ENCODE data around the gene B2M. TPM values are rescaled to one million over a fixed set of nuclear protein-coding genes. Genes with fewer than 3 reads are reported as not detected.
"Not testable (repeated sequence)": the region's sequence is repeated elsewhere in the genome, so short reads cannot be mapped to it uniquely, and the experiment has no call there.

Gene B2M
- total and polyA plus RNA-seq, 12 donors, result 1,063 to 6,421 (median 3,049) TPM

- TF ChIP-seq CTCF (IDR thresholded peaks at IDR 0.05), result peak; percentile 51 to 88 (median 78)
- TF ChIP-seq POLR2A (IDR thresholded peaks at IDR 0.05), result no peak
- WGBS, 4 donors, result 64 to 68% (median 67%) methylated on average over 3 of the region's 3 CpGs
- Histone ChIP-seq H3K4me1 (replicated peaks in 1 of 2) (peaks cover 0 to 5% of the 10 kb centered on the region in 2 donors), H3K9me3 (replicated peaks in 1 of 3) (no peaks in the 10 kb centered on the region), H3K27me3 (no peaks in the 10 kb centered on the region), H3K4me3 (no peak overlapping the region), H3K27ac (no peak overlapping the region), H3K36me3 (replicated peaks in 1 of 2) (no peaks in the 10 kb centered on the region)
- no peak for DNase-seq
- intact Hi-C loops (cut with DNase I), result loop anchor here (5.0 to 10.0 kb wide), 3 partner anchors 71 to 164 kb away; partner anchors contain the start of gene SPG11 (in 1 of the 2)
Observed at GRCh38 chr15:44738340-44738984, 27.1 kb downstream of the B2M start.

- intact Hi-C loops (cut with DNase I), result loop anchor here (5.0 to 10.0 kb wide), 3 partner anchors 72 to 165 kb away; partner anchors contain the start of gene SPG11 (in 1 of the 2)
- not testable (repeated sequence) for H3K27me3 ChIP-seq; H3K4me1 ChIP-seq (replicated peaks in 1 of 2); H3K27ac ChIP-seq; H3K9me3 ChIP-seq (replicated peaks in 1 of 3); H3K4me3 ChIP-seq; DNase-seq; H3K36me3 ChIP-seq (replicated peaks in 1 of 2)
- 71 to 81% (median 77%) methylated on average over 13 to 21 of the region's 24 CpGs for WGBS, 4 donors
Observed at GRCh38 chr15:44739222-44739847, 28.0 kb downstream of the B2M start.

DNA sequence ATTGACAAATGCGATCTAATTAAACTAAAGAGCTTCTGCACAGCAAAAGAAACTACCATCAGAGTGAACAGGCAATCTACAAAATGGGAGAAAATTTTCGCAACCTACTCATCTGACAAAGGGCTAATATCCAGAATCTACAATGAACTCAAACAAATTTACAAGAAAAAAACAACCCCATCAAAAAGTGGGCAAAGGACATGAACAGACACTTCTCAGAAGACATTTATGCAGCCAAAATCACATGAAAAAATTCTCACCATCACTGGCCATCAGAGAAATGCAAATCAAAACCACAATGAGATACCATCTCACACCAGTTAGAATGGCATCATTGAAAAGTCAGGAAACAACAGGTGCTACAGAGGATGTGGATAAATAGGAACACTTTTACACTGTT, 32.1 kb downstream of the B2M start:
- H3K4me3 ChIP-seq; H3K4me1 ChIP-seq (replicated peaks in 1 of 2); H3K27ac ChIP-seq; H3K36me3 ChIP-seq (replicated peaks in 1 of 2); intact Hi-C loops (cut with DNase I); H3K27me3 ChIP-seq; DNase-seq; H3K9me3 ChIP-seq (replicated peaks in 1 of 3): not testable (repeated sequence)
- WGBS, 4 donors, result 84 to 92% (median 87%) methylated on average over 1 to 2 of the region's 2 CpGs

- H3K4me3 ChIP-seq, result no peak overlapping the region
- H3K9me3 ChIP-seq (replicated peaks in 1 of 3), result peaks cover 0 to 6% (median 0%) of the 10 kb centered on the region in 3 donors
- H3K4me1 ChIP-seq (replicated peaks in 1 of 2), result no peaks in the 10 kb centered on the region
- intact Hi-C loops (cut with DNase I), result no loop called here
- no peak for TF ChIP-seq POLR2A (IDR thresholded peaks at IDR 0.05)
- TF ChIP-seq CTCF (IDR thresholded peaks at IDR 0.05), result no peak
- no peak for DNase-seq
- H3K27me3 ChIP-seq, result no peaks in the 10 kb centered on the region
- H3K36me3 ChIP-seq (replicated peaks in 1 of 2), result no peaks in the 10 kb centered on the region
- H3K27ac ChIP-seq, result no peak overlapping the region
- 88 to 100% (median 96%) methylated on average over 1 of the region's 1 CpG for whole genome bisulfite sequencing, 4 donors
Observed at GRCh38 chr15:44753345-44753744, 42.0 kb downstream of the B2M start.

DNA sequence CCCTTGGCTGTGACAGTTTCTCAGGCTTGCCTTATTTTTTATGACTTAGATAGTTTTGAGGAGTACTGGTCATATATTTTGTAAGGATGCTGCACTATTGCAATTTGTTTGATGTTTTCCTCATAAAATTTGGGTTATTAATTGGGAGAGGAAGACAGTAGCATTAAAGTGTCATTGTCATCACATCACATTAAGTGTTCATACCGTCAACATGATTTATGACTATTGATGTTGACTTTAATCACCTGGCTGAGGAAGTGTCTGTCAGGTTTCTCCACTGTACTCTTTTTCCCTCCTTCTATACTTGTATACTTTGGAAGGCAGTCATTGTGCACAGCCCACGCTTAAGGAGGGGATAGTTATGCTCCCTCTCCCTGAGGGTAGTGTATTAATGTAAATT, 51.9 kb downstream of the B2M start:
- TF ChIP-seq CTCF (IDR thresholded peaks at IDR 0.05), result no peak
- no peak for TF ChIP-seq POLR2A (IDR thresholded peaks at IDR 0.05)
- no peaks in the 10 kb centered on the region for H3K4me1 ChIP-seq (replicated peaks in 1 of 2)
- no peaks in the 10 kb centered on the region for H3K9me3 ChIP-seq (replicated peaks in 1 of 3)
- H3K36me3 ChIP-seq (replicated peaks in 1 of 2), result no peaks in the 10 kb centered on the region
- intact Hi-C loops (cut with DNase I), result no loop called here
- H3K27me3 ChIP-seq, result no peaks in the 10 kb centered on the region
- WGBS, 4 donors, result 78 to 91% (median 89%) methylated on average over 2 of the region's 2 CpGs
- no peak for DNase-seq
- H3K27ac ChIP-seq, result no peak overlapping the region
- no peak overlapping the region for H3K4me3 ChIP-seq

Data from adrenal gland (tissue), 12 donors.